ENCODE measurements around the gene GADD45B.
"Not testable (repeated sequence)": the region's sequence is repeated elsewhere in the genome, so short reads cannot be mapped to it uniquely, and the experiment has no call there.

Gene GADD45B

DNA sequence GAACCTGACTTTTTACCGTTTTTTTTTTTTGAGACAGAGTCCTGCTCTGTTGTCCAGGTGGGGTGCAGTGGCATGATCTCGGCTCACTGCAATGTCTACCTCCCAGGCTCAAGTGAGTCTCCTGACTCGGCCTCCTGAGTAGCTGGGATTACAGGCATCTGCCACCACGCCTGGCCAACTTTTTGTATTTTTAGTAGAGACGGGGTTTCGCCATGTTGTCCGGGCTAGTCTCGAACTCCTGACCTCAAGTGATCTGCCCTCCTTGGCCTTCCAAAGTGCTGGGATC lies 6.1 kb upstream of the GADD45B start:
- TF ChIP-seq SCRT2 (tag by site-specific recombination; IDR thresholded peaks at IDR 0.05) (peak; percentile 8; the same call in 1 of the 2 replicates), GLIS1 (tag by site-specific recombination; IDR thresholded peaks at IDR 0.05) (peak; percentile 90)
- CTCF ChIA-PET: interaction anchor here (1.9 to 3.0 kb wide), 3 partner anchors 141 to 167 kb away, joined by 9 to 16 read pairs (median 12); no protein-coding TSS in a partner anchor
- H3K4me3 ChIP-seq (ENCODE audit: low read depth, low read length); H3K27ac ChIP-seq (ENCODE audit: extremely low read depth, low read depth, low read length); H3K4me1 ChIP-seq (ENCODE audit: control insufficient read depth, insufficient read depth, low read length); H3K36me3 ChIP-seq (ENCODE audit: control insufficient read depth in 2 of 2, insufficient read depth in 1 of 2, low read length in 2 of 2); H3K9me3 ChIP-seq (ENCODE audit: control insufficient read depth, insufficient read depth, low read depth, low read length): not testable (repeated sequence)
- POLR2A ChIA-PET: interaction anchor here (0.6 to 3.1 kb wide), 7 partner anchors 14 to 141 kb away, joined by 3 to 11 read pairs (median 5); partner anchors contain the start of gene TIMM13

GRCh38 chr19:2474232-2475017 lies 1.5 kb upstream of the GADD45B start:
- H3K36me3 ChIP-seq (ENCODE audit: control insufficient read depth in 2 of 2, insufficient read depth in 1 of 2, low read length in 2 of 2): peaks cover 0 to 6% of the 10 kb centered on the region in 2 experiments; a peak in 1 of 3 replicates
- ChIA-PET CTCF (interaction anchor here (0.7 to 2.8 kb wide), 9 partner anchors 11 to 162 kb away, joined by 4 to 43 read pairs (median 9); partner anchors contain the start of gene LMNB2), POLR2A (interaction anchor here (0.5 to 6.4 kb wide), 13 partner anchors 10 to 142 kb away, joined by 3 to 308 read pairs (median 17); partner anchors contain the start of gene LMNB2)
- peak overlapping the region; percentile 2; the same call in 1 of the 2 replicates for H3K27ac ChIP-seq (ENCODE audit: extremely low read depth, low read depth, low read length)
- H3K4me3 ChIP-seq (ENCODE audit: low read depth, low read length): peak overlapping the region; percentile 34
- no peaks in the 10 kb centered on the region for H3K9me3 ChIP-seq (ENCODE audit: control insufficient read depth, insufficient read depth, low read depth, low read length)
- peaks cover 15% of the 10 kb centered on the region for H3K4me1 ChIP-seq (ENCODE audit: control insufficient read depth, insufficient read depth, low read length)
- TF ChIP-seq ZNF24 (tag by site-specific recombination; IDR thresholded peaks at IDR 0.05): peak; percentile 41
- TF ChIP-seq, protein P1, sequence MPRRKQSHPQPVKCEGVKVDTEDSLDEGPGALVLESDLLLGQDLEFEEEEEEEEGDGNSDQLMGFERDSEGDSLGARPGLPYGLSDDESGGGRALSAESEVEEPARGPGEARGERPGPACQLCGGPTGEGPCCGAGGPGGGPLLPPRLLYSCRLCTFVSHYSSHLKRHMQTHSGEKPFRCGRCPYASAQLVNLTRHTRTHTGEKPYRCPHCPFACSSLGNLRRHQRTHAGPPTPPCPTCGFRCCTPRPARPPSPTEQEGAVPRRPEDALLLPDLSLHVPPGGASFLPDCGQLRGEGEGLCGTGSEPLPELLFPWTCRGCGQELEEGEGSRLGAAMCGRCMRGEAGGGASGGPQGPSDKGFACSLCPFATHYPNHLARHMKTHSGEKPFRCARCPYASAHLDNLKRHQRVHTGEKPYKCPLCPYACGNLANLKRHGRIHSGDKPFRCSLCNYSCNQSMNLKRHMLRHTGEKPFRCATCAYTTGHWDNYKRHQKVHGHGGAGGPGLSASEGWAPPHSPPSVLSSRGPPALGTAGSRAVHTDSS (tag by site-specific recombination; IDR thresholded peaks at IDR 0.05): no peak
- no peak for TF ChIP-seq REPIN1 (tag by site-specific recombination; IDR thresholded peaks at IDR 0.05; ENCODE audit: low read depth)
- TF ChIP-seq KLF16 (tag by site-specific recombination; IDR thresholded peaks at IDR 0.05): peak; percentile 76
- TF ChIP-seq ZNF324 (tag by site-specific recombination; IDR thresholded peaks at IDR 0.05): peak; percentile 83
- no peak for TF ChIP-seq ZNF558 (tag by site-specific recombination; IDR thresholded peaks at IDR 0.05)
- TF ChIP-seq ZNF2 (tag by site-specific recombination; IDR thresholded peaks at IDR 0.05): peak; percentile 69; the same call in 1 of the 2 replicates
- no peak for TF ChIP-seq YY1 (tag by site-specific recombination; IDR thresholded peaks at IDR 0.05)
- TF ChIP-seq ZNF391 (tag by site-specific recombination; IDR thresholded peaks at IDR 0.05; ENCODE audit: borderline replicate concordance, low read depth): peak; percentile 26; the same call in 1 of the 2 replicates
- TF ChIP-seq ZBTB7A (tag by site-specific recombination; IDR thresholded peaks at IDR 0.05; ENCODE audit: low read depth): peak; percentile 89
- TF ChIP-seq ZNF843 (tag by site-specific recombination; IDR thresholded peaks at IDR 0.05): peak; percentile 38; the same call in 1 of the 2 replicates
- peak; percentile 74 for TF ChIP-seq SP2 (tag by site-specific recombination; IDR thresholded peaks at IDR 0.05)
- TF ChIP-seq KLF1 (tag by site-specific recombination; IDR thresholded peaks at IDR 0.05): peak; percentile 51; the same call in 1 of the 2 replicates
- TF ChIP-seq ZNF530 (tag by site-specific recombination; IDR thresholded peaks at IDR 0.05; ENCODE audit: low read depth): no peak
- peak; percentile 95; the same call in 1 of the 2 replicates for TF ChIP-seq ZNF600 (tag by site-specific recombination; IDR thresholded peaks at IDR 0.05)
- peak; percentile 62 for TF ChIP-seq ZBTB26 (tag by site-specific recombination; optimal IDR thresholded peaks at IDR 0.05)
- peak; percentile 50; the same call in 1 of the 2 replicates for TF ChIP-seq KLF7 (tag by site-specific recombination; IDR thresholded peaks at IDR 0.05; ENCODE audit: borderline replicate concordance)
- no peak for TF ChIP-seq ZFP69B (tag by site-specific recombination; IDR thresholded peaks at IDR 0.05)
- no peak for TF ChIP-seq ZNF433 (tag by site-specific recombination; IDR thresholded peaks at IDR 0.05; ENCODE audit: low read depth)
- no peak for TF ChIP-seq ZNF350 (tag by site-specific recombination; IDR thresholded peaks at IDR 0.05)
- peak; percentile 57 for TF ChIP-seq KLF10 (tag by site-specific recombination; IDR thresholded peaks at IDR 0.05)
- peak; percentile 98 for TF ChIP-seq CTCF (tag by site-specific recombination; IDR thresholded peaks at IDR 0.05)
- TF ChIP-seq, protein P2, sequence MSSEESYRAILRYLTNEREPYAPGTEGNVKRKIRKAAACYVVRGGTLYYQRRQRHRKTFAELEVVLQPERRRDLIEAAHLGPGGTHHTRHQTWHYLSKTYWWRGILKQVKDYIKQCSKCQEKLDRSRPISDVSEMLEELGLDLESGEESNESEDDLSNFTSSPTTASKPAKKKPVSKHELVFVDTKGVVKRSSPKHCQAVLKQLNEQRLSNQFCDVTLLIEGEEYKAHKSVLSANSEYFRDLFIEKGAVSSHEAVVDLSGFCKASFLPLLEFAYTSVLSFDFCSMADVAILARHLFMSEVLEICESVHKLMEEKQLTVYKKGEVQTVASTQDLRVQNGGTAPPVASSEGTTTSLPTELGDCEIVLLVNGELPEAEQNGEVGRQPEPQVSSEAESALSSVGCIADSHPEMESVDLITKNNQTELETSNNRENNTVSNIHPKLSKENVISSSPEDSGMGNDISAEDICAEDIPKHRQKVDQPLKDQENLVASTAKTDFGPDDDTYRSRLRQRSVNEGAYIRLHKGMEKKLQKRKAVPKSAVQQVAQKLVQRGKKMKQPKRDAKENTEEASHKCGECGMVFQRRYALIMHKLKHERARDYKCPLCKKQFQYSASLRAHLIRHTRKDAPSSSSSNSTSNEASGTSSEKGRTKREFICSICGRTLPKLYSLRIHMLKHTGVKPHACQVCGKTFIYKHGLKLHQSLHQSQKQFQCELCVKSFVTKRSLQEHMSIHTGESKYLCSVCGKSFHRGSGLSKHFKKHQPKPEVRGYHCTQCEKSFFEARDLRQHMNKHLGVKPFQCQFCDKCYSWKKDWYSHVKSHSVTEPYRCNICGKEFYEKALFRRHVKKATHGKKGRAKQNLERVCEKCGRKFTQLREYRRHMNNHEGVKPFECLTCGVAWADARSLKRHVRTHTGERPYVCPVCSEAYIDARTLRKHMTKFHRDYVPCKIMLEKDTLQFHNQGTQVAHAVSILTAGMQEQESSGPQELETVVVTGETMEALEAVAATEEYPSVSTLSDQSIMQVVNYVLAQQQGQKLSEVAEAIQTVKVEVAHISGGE (tag by site-specific recombination; conservative IDR thresholded peaks at IDR 0.05; ENCODE audit: low read depth): peak; percentile 37

All from HEK293 (cell line).